HCT116 (cell line): Measurements from ENCODE around the gene CYLC2. TPM values are rescaled to one million over a fixed set of nuclear protein-coding genes. Genes with fewer than 3 reads are reported as not detected.

Experiments used
- ATAC-seq: fragments of 200-7000 bp; cut with Tn5 transposase; 2 replicates; pipeline ENCODE4 v1.9.1; 2020; ENCODE audit warnings: mild to moderate bottlenecking, moderate library complexity
- BruUV-seq: library from RNA; stranded (reverse); fragments of 400-500 nt; replicated peaks from 2 replicates; lab custom pipeline; 2021; lab: Mats Ljungman, UMichigan
- CTCF ChIA-PET: fragments of 300-600 bp; sonication (Branson Sonifier 250); formaldehyde crosslinking; loops from one replicate; lab custom pipeline; 2021; ENCODE audit warnings: antibody characterized with exemption; lab: Charles Lee
- POLR2A ChIA-PET: fragments of 300-600, 350-600 bp; sonication (Branson Sonifier 250); formaldehyde crosslinking; loops from one replicate; lab custom pipeline; 2021; ENCODE audit warnings: antibody characterized with exemption; lab: Charles Lee
- RAD21 ChIA-PET, 2 experiments: fragments of 300-600 bp; sonication (Branson Sonifier 250); formaldehyde crosslinking; loops; one replicate each; lab custom pipeline; 2023; ENCODE audit warnings: low total read pairs in 2 of 2; ENCODE audit not compliant: uncharacterized antibody in 2 of 2, unreplicated experiment in 2 of 2, low non-redundant PET in 1 of 2; lab: Charles Lee
- DNase-seq: peaks from one replicate; pipeline ENCODE4 v3.0.0-alpha.2; 2010; ENCODE audit warnings: low read depth, low spot score
- H2AFZ ChIP-seq: fragments of 200-600 bp; shearing (Covaris generic), sonication (generic); 2 replicates; pipeline ENCODE4 v1.6.1; 2017; ENCODE audit warnings: low read depth, mixed run types, mixed read lengths, antibody characterized with exemption, low read length; ENCODE audit not compliant: poor library complexity, severe bottlenecking
- H3K27ac ChIP-seq: 2 replicates; pipeline ENCODE4 v1.5.1; 2012; ENCODE audit warnings: low read depth, low read length
- H3K27me3 ChIP-seq: fragments of 200-600 bp; sonication (generic); 2 replicates; pipeline ENCODE4 v1.6.1; 2016; ENCODE audit warnings: mixed run types, low read length, mixed read lengths; ENCODE audit not compliant: insufficient read depth
- H3K36me3 ChIP-seq, 2 experiments: fragments of 200-500 bp in 1 of 2; fragments of 200-600 bp in 1 of 2; sonication (Bioruptor generic) in 1 of 2; sonication (generic) in 1 of 2; 2 replicates each; pipeline versions ENCODE4 v1.5.1 to v1.6.1; 2014 to 2016; ENCODE audit warnings: low read length in 2 of 2, inconsistent platforms in 1 of 2, mixed read lengths in 1 of 2, mixed run types in 1 of 2; ENCODE audit not compliant: insufficient read depth in 2 of 2, control insufficient read depth in 1 of 2
- H3K4me1 ChIP-seq, 2 experiments: fragments of 200-600 bp in 1 of 2; sonication (generic) in 1 of 2; 2 replicates each; pipeline versions ENCODE4 v1.5.1 to v1.6.1; 2012 to 2017; ENCODE audit warnings: low read length in 2 of 2, inconsistent platforms in 1 of 2, mild to moderate bottlenecking in 1 of 2, mixed read lengths in 1 of 2, mixed run types in 1 of 2, moderate library complexity in 1 of 2; ENCODE audit not compliant: insufficient read depth in 2 of 2, control insufficient read depth in 1 of 2
- H3K4me2 ChIP-seq: fragments of 200-600 bp; sonication (generic); 2 replicates; pipeline ENCODE4 v1.6.1; 2017; ENCODE audit warnings: mixed run types, low read length, mixed read lengths
- H3K4me3 ChIP-seq, 2 experiments: fragments of 200-600 bp in 1 of 2; sonication (generic) in 1 of 2; replicated peaks in 1 of 2; 2 replicates each; pipeline ENCODE4 v1.5.1; 2011 to 2016; ENCODE audit warnings: low read length in 2 of 2, control low read depth in 1 of 2, low read depth in 1 of 2, mild to moderate bottlenecking in 1 of 2, mixed read lengths in 1 of 2, mixed run types in 1 of 2
- H3K79me2 ChIP-seq: fragments of 200-600 bp; sonication (generic); 2 replicates; pipeline ENCODE4 v1.6.1; 2017; ENCODE audit warnings: mild to moderate bottlenecking, mixed run types, low read length, moderate library complexity, mixed read lengths; ENCODE audit not compliant: insufficient read depth
- H3K9ac ChIP-seq: fragments of 200-600 bp; sonication (generic); 2 replicates; pipeline ENCODE4 v1.6.1; 2016; ENCODE audit warnings: low read length, mixed read lengths
- H3K9me2 ChIP-seq: fragments of 200-600 bp; sonication (generic), shearing (Covaris generic); 2 replicates; pipeline ENCODE4 v1.6.1; 2017; ENCODE audit warnings: mixed run types, mild to moderate bottlenecking, moderate library complexity; ENCODE audit not compliant: insufficient read depth
- H3K9me3 ChIP-seq, 2 experiments: fragments of 200-500 bp in 1 of 2; fragments of 200-600 bp in 1 of 2; sonication (Bioruptor generic) in 1 of 2; sonication (generic) in 1 of 2; 2 replicates each; pipeline ENCODE4 v1.6.1; 2014 to 2017; ENCODE audit warnings: low read length in 2 of 2, mixed read lengths in 2 of 2, inconsistent platforms in 1 of 2, low read depth in 1 of 2, mild to moderate bottlenecking in 1 of 2, mixed run types in 1 of 2, moderate library complexity in 1 of 2; ENCODE audit not compliant: control insufficient read depth in 1 of 2, insufficient read depth in 1 of 2
- H4K20me1 ChIP-seq: fragments of 200-600 bp; sonication (generic), shearing (Covaris generic); 2 replicates; pipeline ENCODE4 v1.6.1; 2017; ENCODE audit warnings: mixed run types, mild to moderate bottlenecking, moderate library complexity; ENCODE audit not compliant: insufficient read depth
- EGR1 ChIP-seq: IDR thresholded peaks from 2 replicates; pipeline ENCODE4 v1.6.1; 2012; ENCODE audit warnings: low read depth
- EZH2 ChIP-seq: fragments of 200-600 bp; sonication (generic); IDR thresholded peaks from 2 replicates; pipeline ENCODE4 v1.6.1; 2017; ENCODE audit warnings: antibody characterized with exemption, mixed run types
- EZH2phosphoT487 ChIP-seq: fragments of 200-600 bp; IDR thresholded peaks from 2 replicates; pipeline ENCODE4 v1.6.1; 2018; ENCODE audit warnings: antibody characterized with exemption, borderline replicate concordance
- JUND ChIP-seq: IDR thresholded peaks from 2 replicates; pipeline ENCODE4 v1.6.1; 2012
- REST ChIP-seq: IDR thresholded peaks from 2 replicates; pipeline ENCODE4 v1.6.1; 2012; ENCODE audit warnings: low read depth
- TCF7L2 ChIP-seq: IDR thresholded peaks from 2 replicates; pipeline ENCODE4 v1.7.0; 2011; ENCODE audit warnings: borderline replicate concordance, inconsistent platforms; ENCODE audit not compliant: insufficient read depth, insufficient read length; ENCODE audit errors: extremely low read depth
- ZBTB33 ChIP-seq: IDR thresholded peaks from 2 replicates; pipeline ENCODE4 v1.6.1; 2011; ENCODE audit warnings: mild to moderate bottlenecking, low read length, moderate library complexity; ENCODE audit not compliant: insufficient replicate concordance; ENCODE audit errors: extremely low read depth
- ZFX ChIP-seq: fragments of 450-650 bp; IDR thresholded peaks from 2 replicates; pipeline ENCODE4 v1.6.1; 2017
- ZNF274 ChIP-seq: fragments of 200-500 bp; sonication (Bioruptor generic); IDR thresholded peaks from 2 replicates; pipeline ENCODE4 v1.6.1; 2014; ENCODE audit warnings: mild to moderate bottlenecking, low read depth, low read length, inconsistent platforms
- intact Hi-C: fragments of 100-400 bp; cut with micrococcal nuclease; formaldehyde crosslinking; loops from 2 replicates; pipeline ENCODE4 v1.10.0; 2022
- total RNA-seq: library from RNA; stranded (reverse); gene quantifications from one replicate; pipeline ENCODE4 v1.2.1, GENCODE V29; 2021; ENCODE audit not compliant: unreplicated experiment
- TF ChIP-seq, protein P1 (sequence below): IDR thresholded peaks from 2 replicates; pipeline ENCODE4 v1.6.1; 2012

The CYLC2 gene
- total RNA-seq, 1 experiment from 2014 or later: not detected

- H3K4me2 ChIP-seq: no peak overlapping the region
- ATAC-seq: no peak
- H3K36me3 ChIP-seq: no peaks in the 10 kb centered on the region
- BruUV-seq: no TSS peak
- no peaks in the 10 kb centered on the region for H3K79me2 ChIP-seq
- intact Hi-C loops: no loop called here
- H3K27ac ChIP-seq: no peak overlapping the region
- TF ChIP-seq ZNF274 (no peak), TCF7L2 (no peak), EZH2phosphoT487 (no peak), REST (no peak), ZBTB33 (no peak), ZFX (no peak), EGR1 (no peak), JUND (no peak), EZH2 (no peak)
- TF ChIP-seq, protein P1, sequence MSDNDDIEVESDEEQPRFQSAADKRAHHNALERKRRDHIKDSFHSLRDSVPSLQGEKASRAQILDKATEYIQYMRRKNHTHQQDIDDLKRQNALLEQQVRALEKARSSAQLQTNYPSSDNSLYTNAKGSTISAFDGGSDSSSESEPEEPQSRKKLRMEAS: no peak
- TF ChIP-seq, all 23 proteins: peak for 0
- H2AFZ ChIP-seq: no peak overlapping the region
- no peak for DNase-seq
- H3K4me1 ChIP-seq: no peaks in the 10 kb centered on the region
- H3K9me2 ChIP-seq: no peaks in the 10 kb centered on the region
- H4K20me1 ChIP-seq: no peaks in the 10 kb centered on the region
- CTCF ChIA-PET: no interaction called here
- H3K9ac ChIP-seq: no peak overlapping the region
- no peak overlapping the region for H3K4me3 ChIP-seq
- POLR2A ChIA-PET: no interaction called here
- no peaks in the 10 kb centered on the region for H3K27me3 ChIP-seq
- RAD21 ChIA-PET: no interaction called here
- H3K9me3 ChIP-seq: peaks cover 5 to 23% of the 10 kb centered on the region in 2 experiments; a peak in 2 of 4 replicates
These were observed 9.8 kb upstream of the CYLC2 start for GRCh38 chr9:102985162-102985895.
